Caco-2 (cell line): ENCODE measurements around the gene FRS2. TPM values are rescaled to one million over a fixed set of nuclear protein-coding genes. Genes with fewer than 3 reads are reported as not detected.

Source experiments
- BruUV-seq: library from RNA; stranded (reverse); fragments of 400-500 nt; replicated peaks from 2 replicates; lab custom pipeline; 2021; lab: Mats Ljungman, UMichigan
- CTCF ChIA-PET: fragments of 300-600 bp; sonication (Branson Sonifier 250); formaldehyde crosslinking; loops from one replicate; lab custom pipeline; 2022; ENCODE audit warnings: antibody characterized with exemption; lab: Charles Lee
- POLR2A ChIA-PET: fragments of 300-600 bp; sonication (Branson Sonifier 250); formaldehyde crosslinking; loops from one replicate; lab custom pipeline; 2022; ENCODE audit warnings: antibody characterized with exemption; lab: Charles Lee
- DNase-seq, 2 experiments: peaks; one replicate each; pipeline versions ENCODE4 v3.0.0 to v3.0.0-alpha.2; 2020 to 2022
- H3K27me3 ChIP-seq: replicated peaks from 2 replicates; pipeline ENCODE4 v1.6.0; 2011; ENCODE audit warnings: low read length; ENCODE audit not compliant: control insufficient read depth, insufficient read depth
- H3K36me3 ChIP-seq: 2 replicates; pipeline ENCODE4 v1.5.1; 2011; ENCODE audit warnings: low read length; ENCODE audit not compliant: control insufficient read depth, insufficient read depth
- H3K4me1 ChIP-seq: fragments of 250-450 bp; sonication (Bioruptor Pico); 2 replicates; pipeline ENCODE4 v1.5.1; 2020; ENCODE audit warnings: mild to moderate bottlenecking
- H3K4me3 ChIP-seq: 2 replicates; pipeline ENCODE4 v1.5.1; 2011; ENCODE audit warnings: low read depth, mild to moderate bottlenecking, control low read depth, low read length
- H3K9me3 ChIP-seq: fragments of 250-450 bp; sonication (Bioruptor Pico); 2 replicates; pipeline ENCODE4 v1.5.1; 2020; ENCODE audit warnings: mild to moderate bottlenecking, moderate library complexity
- H3K27ac Mint-ChIP-seq: one replicate; pipeline ENCODE4 v1.8.0; 2022; ENCODE audit warnings: mixed read lengths; ENCODE audit not compliant: unreplicated experiment
- H3K27me3 Mint-ChIP-seq: one replicate; pipeline ENCODE4 v1.8.0; 2022; ENCODE audit warnings: mixed read lengths; ENCODE audit not compliant: insufficient read depth, unreplicated experiment
- H3K36me3 Mint-ChIP-seq: one replicate; pipeline ENCODE4 v1.8.0; 2022; ENCODE audit warnings: mild to moderate bottlenecking, mixed read lengths; ENCODE audit not compliant: insufficient read depth, unreplicated experiment
- H3K4me1 Mint-ChIP-seq: one replicate; pipeline ENCODE4 v1.8.0; 2022; ENCODE audit warnings: low read depth, mixed read lengths; ENCODE audit not compliant: unreplicated experiment
- H3K4me3 Mint-ChIP-seq: one replicate; pipeline ENCODE4 v1.8.0; 2022; ENCODE audit warnings: mild to moderate bottlenecking, moderate library complexity, mixed read lengths; ENCODE audit not compliant: unreplicated experiment
- H3K9me3 Mint-ChIP-seq: one replicate; pipeline ENCODE4 v1.8.0; 2022; ENCODE audit warnings: mixed read lengths; ENCODE audit not compliant: unreplicated experiment
- intact Hi-C: fragments of 100-400 bp; cut with micrococcal nuclease; formaldehyde crosslinking; loops from one replicate; pipeline ENCODE4 v1.10.0; 2022; ENCODE audit not compliant: unreplicated experiment
- total RNA-seq: library from RNA; stranded (reverse); gene quantifications from 2 replicates; pipeline ENCODE4 v1.2.3, GENCODE V29; 2022
- TF ChIP-seq, protein P1 (sequence below), 2 experiments: fragments of 200-600 bp in 1 of 2; IDR thresholded peaks; 1 replicate in 1 of 2; 2 replicates in 1 of 2; pipeline versions ENCODE4 v1.5.1 to v1.8.0; 2011 to 2022; ENCODE audit warnings: antibody characterized with exemption in 1 of 2, control low read depth in 1 of 2, inconsistent platforms in 1 of 2, low read depth in 1 of 2, low read length in 1 of 2, mild to moderate bottlenecking in 1 of 2, moderate library complexity in 1 of 2; ENCODE audit not compliant: insufficient read depth in 1 of 2, severe bottlenecking in 1 of 2, unreplicated experiment in 1 of 2

Gene FRS2
- total RNA-seq, 1 experiment from 2014 or later: 82.3 TPM

DNA sequence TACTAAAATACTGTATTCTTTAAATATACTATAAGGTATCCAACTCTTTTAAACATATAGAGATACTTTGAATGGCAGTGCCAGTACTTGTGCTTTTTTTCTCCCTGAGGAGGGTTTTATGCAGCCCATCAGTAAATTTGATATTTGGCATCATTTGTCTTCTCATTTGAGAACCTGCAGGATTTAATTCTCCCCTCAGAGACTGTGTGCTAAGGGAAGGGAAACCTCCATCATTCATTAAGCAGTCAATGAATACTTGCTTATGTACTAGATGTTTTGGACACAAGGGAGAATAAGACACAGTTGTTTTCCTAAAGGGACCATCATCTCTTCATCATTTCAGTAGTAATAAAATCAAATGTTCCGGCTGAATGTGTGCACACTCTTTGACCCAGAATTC lies 40.8 kb downstream of the FRS2 start:
- Histone ChIP-seq H3K4me3 (no peak overlapping the region), H3K9me3 (no peaks in the 10 kb centered on the region), H3K4me1 (peaks cover 10% of the 10 kb centered on the region), H3K27me3 (no peaks in the 10 kb centered on the region), H3K36me3 (peaks cover 3% of the 10 kb centered on the region; the same call in 1 of the 2 replicates)
- H3K27me3 Mint-ChIP-seq: no peaks in the 10 kb centered on the region
- TF ChIP-seq, protein P1, sequence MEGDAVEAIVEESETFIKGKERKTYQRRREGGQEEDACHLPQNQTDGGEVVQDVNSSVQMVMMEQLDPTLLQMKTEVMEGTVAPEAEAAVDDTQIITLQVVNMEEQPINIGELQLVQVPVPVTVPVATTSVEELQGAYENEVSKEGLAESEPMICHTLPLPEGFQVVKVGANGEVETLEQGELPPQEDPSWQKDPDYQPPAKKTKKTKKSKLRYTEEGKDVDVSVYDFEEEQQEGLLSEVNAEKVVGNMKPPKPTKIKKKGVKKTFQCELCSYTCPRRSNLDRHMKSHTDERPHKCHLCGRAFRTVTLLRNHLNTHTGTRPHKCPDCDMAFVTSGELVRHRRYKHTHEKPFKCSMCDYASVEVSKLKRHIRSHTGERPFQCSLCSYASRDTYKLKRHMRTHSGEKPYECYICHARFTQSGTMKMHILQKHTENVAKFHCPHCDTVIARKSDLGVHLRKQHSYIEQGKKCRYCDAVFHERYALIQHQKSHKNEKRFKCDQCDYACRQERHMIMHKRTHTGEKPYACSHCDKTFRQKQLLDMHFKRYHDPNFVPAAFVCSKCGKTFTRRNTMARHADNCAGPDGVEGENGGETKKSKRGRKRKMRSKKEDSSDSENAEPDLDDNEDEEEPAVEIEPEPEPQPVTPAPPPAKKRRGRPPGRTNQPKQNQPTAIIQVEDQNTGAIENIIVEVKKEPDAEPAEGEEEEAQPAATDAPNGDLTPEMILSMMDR (IDR thresholded peaks at IDR 0.05; ENCODE audit: insufficient read depth in 1 of 2, low read depth in 1 of 2, low read length in 1 of 2, severe bottlenecking in 1 of 2, unreplicated experiment in 1 of 2): no peak
- BruUV-seq: no TSS peak
- peaks cover 29% of the 10 kb centered on the region for H3K4me1 Mint-ChIP-seq
- H3K27ac Mint-ChIP-seq: no peak overlapping the region
- peaks cover 9% of the 10 kb centered on the region for H3K36me3 Mint-ChIP-seq
- DNase-seq: no peak
- intact Hi-C loops: no loop called here
- H3K4me3 Mint-ChIP-seq: no peak overlapping the region
- no peaks in the 10 kb centered on the region for H3K9me3 Mint-ChIP-seq
- CTCF ChIA-PET: no interaction called here
- POLR2A ChIA-PET: no interaction called here

DNA sequence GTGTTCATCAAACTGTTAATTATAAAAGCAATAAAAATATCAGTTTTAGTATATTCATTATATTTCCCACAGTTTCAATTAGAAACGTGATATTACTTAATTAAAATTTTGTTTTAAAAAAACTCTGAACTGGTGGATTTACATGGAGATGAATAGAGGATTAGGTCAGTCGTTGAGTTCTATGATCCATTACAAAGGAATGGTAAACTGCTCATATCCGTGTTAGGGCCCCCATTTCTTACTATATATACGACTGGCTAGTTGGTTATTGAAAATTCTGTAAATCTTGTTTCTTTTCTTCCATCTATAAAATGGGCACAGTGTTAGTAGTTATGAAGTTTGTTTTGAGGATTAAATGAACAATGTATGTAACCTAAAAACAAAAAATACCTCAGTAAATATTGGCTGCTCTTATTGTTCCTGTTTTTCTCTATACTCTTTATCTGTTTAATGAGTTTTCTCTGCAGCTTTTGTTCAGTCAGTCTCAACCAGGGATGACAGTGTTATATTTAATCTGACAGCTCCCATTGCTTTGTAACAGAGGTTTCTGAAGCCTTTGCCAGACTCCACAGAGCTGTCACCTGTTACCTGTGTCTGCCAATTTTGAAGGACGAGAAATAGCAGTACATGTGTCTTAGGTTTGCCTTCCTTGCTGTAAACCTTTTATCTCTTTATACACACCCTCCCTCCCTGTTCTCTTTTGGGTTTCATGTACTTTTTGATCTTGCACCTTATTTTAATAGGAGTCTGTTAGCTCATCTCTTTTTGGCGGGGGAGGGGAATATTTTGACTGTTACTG lies 41.5 kb downstream of the FRS2 start:
- Histone ChIP-seq H3K36me3 (peaks cover 3% of the 10 kb centered on the region; the same call in 1 of the 2 replicates), H3K9me3 (no peaks in the 10 kb centered on the region), H3K4me1 (peaks cover 10% of the 10 kb centered on the region), H3K27me3 (no peaks in the 10 kb centered on the region), H3K4me3 (no peak overlapping the region)
- Mint-ChIP-seq H3K4me3 (no peak overlapping the region), H3K4me1 (peaks cover 24% of the 10 kb centered on the region), H3K9me3 (no peaks in the 10 kb centered on the region), H3K27ac (no peak overlapping the region), H3K27me3 (no peaks in the 10 kb centered on the region), H3K36me3 (peaks cover 9% of the 10 kb centered on the region)
- ChIA-PET CTCF (no interaction called here), POLR2A (no interaction called here)
- intact Hi-C loops: no loop called here
- TF ChIP-seq, protein P1 (IDR thresholded peaks at IDR 0.05; ENCODE audit: insufficient read depth in 1 of 2, low read depth in 1 of 2, low read length in 1 of 2, severe bottlenecking in 1 of 2, unreplicated experiment in 1 of 2): no peak
- DNase-seq: no peak
- no TSS peak for BruUV-seq

DNA sequence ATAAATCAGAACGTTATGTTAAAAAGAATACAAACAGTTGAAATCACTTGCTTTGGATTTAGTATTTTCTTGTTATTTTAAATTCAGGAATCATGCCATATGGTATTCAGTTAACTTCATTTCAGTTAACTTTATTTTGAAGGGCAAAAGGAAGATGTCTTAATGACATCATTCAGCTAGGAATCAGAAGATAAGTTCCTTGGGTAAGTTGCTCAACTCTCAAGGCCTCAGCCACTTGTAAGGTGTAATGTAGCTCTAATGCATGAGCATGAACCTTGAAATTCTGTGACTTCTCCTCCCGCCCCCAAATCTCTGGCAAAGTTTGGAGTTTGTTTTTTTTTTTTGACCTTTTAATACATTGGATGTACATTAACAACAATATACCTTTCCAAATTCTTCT lies 42.6 kb downstream of the FRS2 start:
- Mint-ChIP-seq H3K9me3 (no peaks in the 10 kb centered on the region), H3K27ac (no peak overlapping the region), H3K36me3 (peaks cover 9% of the 10 kb centered on the region), H3K4me1 (peaks cover 22% of the 10 kb centered on the region), H3K4me3 (no peak overlapping the region), H3K27me3 (no peaks in the 10 kb centered on the region)
- TF ChIP-seq, protein P1 (IDR thresholded peaks at IDR 0.05; ENCODE audit: insufficient read depth in 1 of 2, low read depth in 1 of 2, low read length in 1 of 2, severe bottlenecking in 1 of 2, unreplicated experiment in 1 of 2): no peak
- no peak for DNase-seq
- H3K4me3 ChIP-seq: no peak overlapping the region
- H3K4me1 ChIP-seq: peaks cover 10% of the 10 kb centered on the region
- H3K9me3 ChIP-seq: no peaks in the 10 kb centered on the region
- POLR2A ChIA-PET: interaction anchor here (0.7 kb wide), 1 partner anchor 14 kb away, joined by 3 read pairs; no protein-coding TSS in a partner anchor
- intact Hi-C loops: no loop called here
- BruUV-seq: no TSS peak
- H3K36me3 ChIP-seq: peaks cover 3% of the 10 kb centered on the region; the same call in 1 of the 2 replicates
- H3K27me3 ChIP-seq: no peaks in the 10 kb centered on the region
- CTCF ChIA-PET: interaction anchor here (0.7 kb wide), 1 partner anchor 12 kb away, joined by 4 read pairs; no protein-coding TSS in a partner anchor
